Ovary (tissue), 9 donors: ENCODE results near the gene ATP5ME. TPM values are rescaled to one million over a fixed set of nuclear protein-coding genes. Genes with fewer than 3 reads are reported as not detected.

Experiments used
- DNase-seq, 5 donors: peaks; one replicate each; pipeline ENCODE4 v3.0.0-alpha.2; 2019 to 2020
- H3K27ac ChIP-seq, 2 donors: fragments of 200-600 bp; one replicate each; pipeline versions ENCODE4 v1.5.1 to v1.8.0; 2019 to 2022
- H3K27me3 ChIP-seq: fragments of 200-600 bp; one replicate; pipeline ENCODE4 v1.8.0; 2022
- H3K36me3 ChIP-seq: fragments of 200-600 bp; sonication (generic); one replicate; pipeline ENCODE4 v1.5.1; 2019
- H3K4me1 ChIP-seq: one replicate; pipeline ENCODE4 v1.8.1; 2013; ENCODE audit warnings: mild to moderate bottlenecking, moderate library complexity; ENCODE audit not compliant: insufficient read depth
- H3K4me3 ChIP-seq: fragments of 200-600 bp; sonication (generic); one replicate; pipeline ENCODE4 v1.5.1; 2017
- H3K9me3 ChIP-seq, 2 donors: fragments of 200-600 bp in 1 of 2; sonication (generic) in 1 of 2; one replicate each; pipeline versions ENCODE4 v1.5.1 to v1.8.1; 2013 to 2019; ENCODE audit warnings: mild to moderate bottlenecking in 1 of 2, moderate library complexity in 1 of 2
- EP300 ChIP-seq: sonication (generic); formaldehyde crosslinking; IDR thresholded peaks from one replicate; pipeline ENCODE4 v1.6.1; 2017; ENCODE audit warnings: antibody characterized with exemption
- POLR2A ChIP-seq: fragments of 450-650 bp; IDR thresholded peaks from one replicate; pipeline ENCODE4 v1.6.1; 2017; ENCODE audit warnings: antibody characterized with exemption, mild to moderate bottlenecking, moderate library complexity
- WGBS, 3 donors: extraction: QIAGEN DNeasy Blood & Tissue Kit in 1 of 3; methylation state at CpG; one replicate each; pipeline versions ENCODE4 v1.1.5 to v1.1.7; 2013 to 2017; 5-methylcytosine and 5-hydroxymethylcytosine counted together
- intact Hi-C, 4 donors: fragments of 100-400 bp; cut with DNase I; formaldehyde crosslinking; loops; one replicate each; pipeline versions ENCODE4 v1.11.0 to v1.15.1; 2022 to 2023
- polyA plus RNA-seq, 2 donors: library from polyadenylated mRNA; stranded (reverse); fragments of 200-250 nt in 1 of 2; fragments of 350-450 nt in 1 of 2; fragmentation: Illumina TruSeq in 1 of 2; extraction: RNeasy Lipid Tissue Mini Kit (QIAGEN cat#74804) in 1 of 2; gene quantifications; one replicate each; pipeline ENCODE4 v1.2.3, GENCODE V29; 2013 to 2014
- total RNA-seq, 7 donors: library from RNA; depleted of rRNA in 2 of 7; stranded (reverse); fragments of >200 nt in 2 of 7; fragmentation: NEBNext Ultra II Directional in 3 of 7; extraction: Animal tissue kit (Norgen Biotek cat#: 25700) in 3 of 7; gene quantifications; one replicate each; pipeline versions ENCODE4 v1.1.0 to v1.2.4, GENCODE V29; 2016 to 2023
- TF ChIP-seq, protein P1 (sequence below), 3 donors: fragments of 450-650 bp in 2 of 3; fragments of 200-600 bp in 1 of 3; IDR thresholded peaks; one replicate each; pipeline versions ENCODE4 v1.5.1 to v1.8.0; 2016 to 2022; ENCODE audit warnings: antibody characterized with exemption in 3 of 3, mild to moderate bottlenecking in 1 of 3
- donor health status: DM: no; HTN: no; CAD: no; lungs with moderate emphysema.
- donor health status: DM: no; HTN: no; CAD: no.
- donor health status: Bipolar disorder and iron deficiency.
- donor health status: DM: yes; HTN: yes; CAD: no.
- donor health status: DM: no; HTN: no; CAD: no.
- donor health status: DM: yes; HTN: yes; CAD: no.

Gene ATP5ME
- total and polyA plus RNA-seq, 9 donors, result 180 to 359 (median 207) TPM

GRCh38 chr4:633406-633805 lies 40.7 kb downstream of the ATP5ME start:
- 49 to 58% (median 52%) methylated on average over 9 of the region's 9 CpGs for WGBS, 3 donors
- H3K36me3 ChIP-seq, result no peaks in the 10 kb centered on the region
- H3K27me3 ChIP-seq, result no peaks in the 10 kb centered on the region
- no peak overlapping the region for H3K27ac ChIP-seq
- TF ChIP-seq, protein P1, sequence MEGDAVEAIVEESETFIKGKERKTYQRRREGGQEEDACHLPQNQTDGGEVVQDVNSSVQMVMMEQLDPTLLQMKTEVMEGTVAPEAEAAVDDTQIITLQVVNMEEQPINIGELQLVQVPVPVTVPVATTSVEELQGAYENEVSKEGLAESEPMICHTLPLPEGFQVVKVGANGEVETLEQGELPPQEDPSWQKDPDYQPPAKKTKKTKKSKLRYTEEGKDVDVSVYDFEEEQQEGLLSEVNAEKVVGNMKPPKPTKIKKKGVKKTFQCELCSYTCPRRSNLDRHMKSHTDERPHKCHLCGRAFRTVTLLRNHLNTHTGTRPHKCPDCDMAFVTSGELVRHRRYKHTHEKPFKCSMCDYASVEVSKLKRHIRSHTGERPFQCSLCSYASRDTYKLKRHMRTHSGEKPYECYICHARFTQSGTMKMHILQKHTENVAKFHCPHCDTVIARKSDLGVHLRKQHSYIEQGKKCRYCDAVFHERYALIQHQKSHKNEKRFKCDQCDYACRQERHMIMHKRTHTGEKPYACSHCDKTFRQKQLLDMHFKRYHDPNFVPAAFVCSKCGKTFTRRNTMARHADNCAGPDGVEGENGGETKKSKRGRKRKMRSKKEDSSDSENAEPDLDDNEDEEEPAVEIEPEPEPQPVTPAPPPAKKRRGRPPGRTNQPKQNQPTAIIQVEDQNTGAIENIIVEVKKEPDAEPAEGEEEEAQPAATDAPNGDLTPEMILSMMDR (IDR thresholded peaks at IDR 0.05), result no peak
- no peak for TF ChIP-seq EP300
- TF ChIP-seq POLR2A, result no peak
- H3K4me3 ChIP-seq, result no peak overlapping the region
- H3K4me1 ChIP-seq, result no peaks in the 10 kb centered on the region
- no peaks in the 10 kb centered on the region for H3K9me3 ChIP-seq
- no peak for DNase-seq
- intact Hi-C loops, result no loop called here

- WGBS, 3 donors, result 85 to 91% (median 89%) methylated on average over 6 of the region's 6 CpGs
- intact Hi-C loops, result no loop called here
- no peaks in the 10 kb centered on the region for H3K36me3 ChIP-seq
- no peaks in the 10 kb centered on the region for H3K4me1 ChIP-seq
- DNase-seq, result no peak
- no peaks in the 10 kb centered on the region for H3K9me3 ChIP-seq
- no peaks in the 10 kb centered on the region for H3K27me3 ChIP-seq
- no peak overlapping the region for H3K4me3 ChIP-seq
- TF ChIP-seq EP300 (no peak), POLR2A (no peak)
- TF ChIP-seq, protein P1 (IDR thresholded peaks at IDR 0.05), result no peak
- no peak overlapping the region for H3K27ac ChIP-seq
Measured at GRCh38 chr4:632926-633325, 41.1 kb downstream of the ATP5ME start.

- H3K4me3 ChIP-seq, result no peak overlapping the region
- 88 to 90% (median 88%) methylated on average over 16 of the region's 16 CpGs for WGBS, 3 donors
- no peak for DNase-seq
- TF ChIP-seq, protein P1 (IDR thresholded peaks at IDR 0.05), result no peak
- TF ChIP-seq EP300 (no peak), POLR2A (no peak)
- no peak overlapping the region for H3K27ac ChIP-seq
- H3K36me3 ChIP-seq, result no peaks in the 10 kb centered on the region
- H3K27me3 ChIP-seq, result no peaks in the 10 kb centered on the region
- intact Hi-C loops, result no loop called here
- H3K9me3 ChIP-seq, result no peaks in the 10 kb centered on the region
- no peaks in the 10 kb centered on the region for H3K4me1 ChIP-seq
Measured at GRCh38 chr4:632196-632790, 41.8 kb downstream of the ATP5ME start.

- no peak for DNase-seq
- Histone ChIP-seq H3K4me3 (no peak overlapping the region), H3K27me3 (no peaks in the 10 kb centered on the region), H3K9me3 (no peaks in the 10 kb centered on the region), H3K27ac (no peak overlapping the region), H3K4me1 (no peaks in the 10 kb centered on the region), H3K36me3 (no peaks in the 10 kb centered on the region)
- intact Hi-C loops, result no loop called here
- 67 to 70% (median 69%) methylated on average over 9 of the region's 9 CpGs for WGBS, 3 donors
- TF ChIP-seq, protein P1 (IDR thresholded peaks at IDR 0.05), result no peak
- no peak for TF ChIP-seq EP300
- no peak for TF ChIP-seq POLR2A
Measured at GRCh38 chr4:630656-631055, 43.4 kb downstream of the ATP5ME start.
